Ecto neural progenitor cell (in vitro differentiated cells): ENCODE measurements around the gene SGCE.

Experiments used
- DNase-seq: peaks from one replicate; pipeline ENCODE4 v3.0.0-alpha.2; 2018; ENCODE audit warnings: low spot score

Gene SGCE

DNA sequence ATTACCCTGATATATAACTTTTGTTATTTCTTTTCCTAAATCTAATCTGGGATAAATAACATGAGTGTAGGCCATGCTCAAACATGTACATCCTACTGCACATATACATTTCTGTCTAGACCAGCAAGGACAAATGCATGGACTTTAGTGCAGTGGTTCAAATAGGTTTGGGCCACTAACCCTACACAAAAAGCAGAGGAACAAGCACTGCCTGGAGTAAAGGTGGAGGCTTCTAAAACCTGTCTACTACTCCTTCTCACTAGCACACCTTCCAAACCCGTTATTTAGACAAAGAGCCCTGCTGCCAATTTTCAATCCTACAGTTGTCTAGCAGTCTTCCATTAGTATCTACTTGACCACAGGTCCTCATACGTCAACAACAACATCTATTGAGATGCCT is 34.8 kb downstream of the SGCE start:
- DNase-seq = no peak

- DNase-seq = no peak
These were observed 35.2 kb downstream of the SGCE start for GRCh38 chr7:94620703-94621118.

GRCh38 chr7:94618126-94618525 is 37.8 kb downstream of the SGCE start:
- DNase-seq = no peak

DNA sequence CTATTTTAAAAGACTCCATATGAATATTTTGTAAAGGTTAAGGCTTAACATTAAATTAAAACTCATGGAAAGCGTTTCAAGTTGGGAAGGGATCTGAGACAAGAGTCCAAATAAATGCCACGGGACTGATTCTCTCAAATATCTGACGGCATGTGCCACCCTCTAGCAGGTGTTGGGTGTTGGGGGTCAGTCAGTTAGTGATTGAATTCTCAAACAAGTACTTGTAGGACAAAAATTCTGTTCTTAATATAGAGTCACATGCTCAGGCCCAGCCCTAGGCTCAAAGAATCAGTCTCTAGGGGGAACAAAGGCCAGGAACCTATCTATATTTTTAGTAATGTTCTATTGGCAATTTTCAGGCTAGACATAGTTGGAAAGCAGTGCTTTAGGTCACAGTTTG is 39.1 kb downstream of the SGCE start:
- DNase-seq = no peak

- DNase-seq = no peak
These were observed 40.3 kb downstream of the SGCE start for GRCh38 chr7:94615666-94616065.

GRCh38 chr7:94612661-94613060 is 43.3 kb downstream of the SGCE start:
- no peak for DNase-seq

GRCh38 chr7:94612253-94612652 is 43.7 kb downstream of the SGCE start:
- no peak for DNase-seq

DNA sequence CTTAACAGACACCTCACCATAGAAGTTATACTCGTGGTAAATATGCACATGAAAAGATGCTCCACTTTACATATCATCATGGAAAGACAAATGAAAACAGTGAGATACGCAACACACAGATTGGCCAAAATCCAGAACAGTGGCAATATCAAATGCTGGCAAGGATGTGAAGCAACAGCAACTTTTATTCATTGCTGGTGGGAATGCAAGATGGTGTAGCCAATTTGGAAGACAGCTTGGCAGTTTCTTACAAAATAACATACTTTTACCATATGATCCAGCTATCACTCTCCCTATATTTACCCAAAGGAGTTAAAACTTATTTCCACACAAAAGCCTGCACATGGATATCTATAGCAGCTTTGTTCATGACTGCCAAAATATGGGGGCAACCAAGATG is 46.4 kb downstream of the SGCE start:
- no peak for DNase-seq

DNA sequence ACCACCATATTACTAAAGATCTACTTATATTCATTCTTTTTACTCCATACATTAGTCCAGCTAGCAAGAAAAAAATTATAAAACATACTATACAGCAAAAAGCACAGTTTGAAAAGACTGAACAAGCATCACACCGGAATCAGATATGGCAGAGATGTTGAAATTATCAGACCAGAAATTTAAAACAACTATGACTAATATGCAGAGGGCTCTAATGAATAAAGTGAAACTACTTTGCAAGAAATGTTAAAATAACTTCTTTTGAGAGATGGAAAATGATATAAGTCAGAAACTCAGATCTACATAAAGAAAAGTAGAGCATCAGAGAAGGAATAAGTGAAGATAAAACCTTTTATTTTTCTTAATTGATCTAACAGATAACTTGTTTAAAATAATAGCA is 50.9 kb downstream of the SGCE start:
- DNase-seq = no peak

DNA sequence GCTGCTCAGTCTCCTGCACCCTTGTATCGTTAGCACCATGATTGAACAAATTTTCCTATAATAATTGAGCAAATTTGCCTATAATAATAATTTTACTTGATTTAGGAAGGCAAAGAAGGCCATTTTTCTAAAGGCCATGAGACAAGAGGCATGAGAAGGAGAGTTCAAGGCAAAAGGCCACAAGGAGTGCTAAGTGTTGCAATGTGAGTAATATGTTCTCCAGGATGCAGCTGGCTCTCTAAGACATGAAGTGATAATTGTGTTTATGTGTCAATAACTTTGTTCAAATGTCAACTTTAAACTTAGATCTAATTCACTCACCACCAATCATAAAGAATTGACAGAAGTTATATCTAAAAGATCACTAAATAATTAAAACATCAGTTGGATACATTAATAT is 53.8 kb downstream of the SGCE start:
- DNase-seq = no peak

- no peak for DNase-seq
These were observed 55.7 kb downstream of the SGCE start for GRCh38 chr7:94600267-94600666.

- no peak for DNase-seq
These were observed 60.2 kb downstream of the SGCE start for GRCh38 chr7:94595717-94596116.

DNA sequence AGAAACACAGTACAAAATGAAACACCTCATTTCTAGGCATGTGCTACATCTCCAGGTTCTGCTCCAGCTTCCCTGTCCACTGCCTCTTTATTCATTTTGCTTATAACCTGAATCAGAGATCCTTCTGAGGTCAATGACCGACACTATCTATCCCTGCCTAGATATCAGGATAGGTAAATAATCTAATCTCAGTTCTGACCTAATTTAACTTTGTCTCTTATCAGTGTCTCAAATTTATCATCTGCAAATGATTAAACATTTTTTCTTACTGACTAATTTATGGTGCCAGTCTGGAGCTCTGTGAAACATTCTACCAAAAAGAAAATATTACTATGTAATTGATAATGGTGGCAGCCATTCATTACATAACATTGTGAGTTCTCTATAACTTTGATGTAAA is 61.1 kb downstream of the SGCE start:
- DNase-seq = no peak

- DNase-seq = no peak
These were observed 64.8 kb downstream of the SGCE start for GRCh38 chr7:94591176-94591575.

GRCh38 chr7:94590526-94591162 is 65.3 kb downstream of the SGCE start:
- DNase-seq = no peak

GRCh38 chr7:94588075-94588474 is 67.9 kb downstream of the SGCE start:
- no peak for DNase-seq

DNA sequence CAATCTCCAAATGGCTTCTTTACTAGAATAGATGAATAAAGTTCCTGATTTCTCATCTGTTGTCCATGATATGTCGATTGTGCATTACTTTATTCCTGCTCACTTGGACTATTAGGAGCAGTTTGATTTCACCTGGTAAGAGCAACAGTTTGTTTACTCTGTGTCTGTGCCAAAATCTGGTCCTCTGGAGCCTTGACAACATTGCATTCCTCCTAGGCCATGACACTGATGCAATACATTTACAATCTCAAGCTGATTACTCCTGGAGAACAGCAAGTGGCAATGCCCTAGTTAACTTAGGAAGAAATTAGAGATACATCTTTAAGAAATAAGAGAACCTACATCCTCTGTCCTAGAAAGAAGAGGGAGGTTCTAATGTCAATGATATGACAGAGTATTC is 71.8 kb downstream of the SGCE start:
- no peak for DNase-seq

- DNase-seq = no peak
These were observed 75.3 kb downstream of the SGCE start for GRCh38 chr7:94580601-94581000.

DNA sequence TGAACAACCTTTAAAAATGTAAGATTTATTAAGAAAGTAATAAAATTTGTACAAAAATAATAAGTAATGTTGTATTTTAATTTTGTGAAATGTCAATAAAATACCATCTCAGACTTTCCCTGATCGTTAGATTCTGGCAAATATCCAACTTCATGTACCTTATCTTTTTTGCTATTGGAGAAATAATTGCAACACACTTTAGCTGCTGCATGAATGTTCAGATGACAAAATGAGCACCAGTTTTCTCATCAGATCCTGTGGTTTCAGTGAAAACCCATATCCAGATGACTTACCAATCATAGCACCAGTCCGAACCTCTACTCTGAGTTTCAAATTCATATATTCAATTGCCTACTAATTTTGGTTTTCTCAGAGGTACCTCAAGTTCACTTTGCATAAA is 76.5 kb downstream of the SGCE start:
- no peak for DNase-seq

- DNase-seq = no peak
These were observed 77.3 kb downstream of the SGCE start for GRCh38 chr7:94578614-94579013.

- DNase-seq = no peak
These were observed 78.6 kb downstream of the SGCE start for GRCh38 chr7:94577357-94577756.

GRCh38 chr7:94576316-94576715 is 79.6 kb downstream of the SGCE start:
- no peak for DNase-seq

- DNase-seq = no peak
These were observed 80.3 kb downstream of the SGCE start for GRCh38 chr7:94575646-94576045.

DNA sequence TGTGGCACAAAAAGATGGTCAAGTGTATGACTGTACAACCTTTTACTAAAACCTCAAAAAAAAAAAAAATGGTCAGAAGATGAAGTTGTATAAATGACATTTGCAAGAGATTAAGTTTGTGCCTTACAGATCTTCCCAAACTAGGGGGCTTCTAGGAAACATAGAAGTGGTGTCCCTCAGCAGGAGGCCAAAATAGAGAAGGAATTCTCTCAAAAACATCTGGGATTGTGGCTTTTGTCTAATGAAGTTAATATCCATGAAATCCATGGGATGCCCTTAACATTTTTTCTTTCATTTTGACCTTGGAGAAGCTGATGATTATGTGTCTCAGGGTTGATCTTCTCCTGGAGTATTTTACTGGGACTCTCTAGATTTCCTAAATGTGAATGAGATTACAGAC is 84.1 kb downstream of the SGCE start:
- DNase-seq = no peak

DNA sequence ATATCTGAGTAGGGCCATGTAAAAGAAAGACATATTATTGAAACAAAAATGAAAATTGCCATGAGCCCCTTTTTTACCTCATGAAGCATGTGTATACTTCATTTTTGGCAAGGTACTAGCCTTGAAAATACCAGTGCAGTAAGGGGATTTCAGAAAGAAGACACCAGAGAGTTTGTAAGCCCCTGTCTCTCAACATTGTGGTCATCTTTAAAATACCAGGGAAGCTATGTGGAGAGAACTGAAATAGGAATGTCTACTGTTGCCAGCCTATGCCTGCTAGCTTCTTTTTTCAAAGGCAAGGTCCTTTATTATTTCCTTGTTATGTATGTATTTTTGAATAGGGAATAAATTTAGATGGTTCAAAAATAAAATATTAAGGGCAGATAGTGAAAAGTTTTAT is 88.5 kb downstream of the SGCE start:
- DNase-seq = no peak
